Endothelial cell of umbilical vein (primary cell): Measurements from ENCODE around the gene MSANTD3. TPM values are rescaled to one million over a fixed set of nuclear protein-coding genes. Genes with fewer than 3 reads are reported as not detected.

Source experiments
- BruUV-seq: library from RNA; stranded (reverse); fragments of 400-500 nt; replicated peaks from 2 replicates; lab custom pipeline; 2021; lab: Mats Ljungman, UMichigan
- CTCF ChIA-PET: fragments of 300-600, 350-600 bp; sonication (Branson Sonifier 250); formaldehyde crosslinking; loops from one replicate; lab custom pipeline; 2021; ENCODE audit warnings: antibody characterized with exemption, inconsistent platforms; lab: Charles Lee
- POLR2A ChIA-PET: fragments of 300-600, 350-600 bp; sonication (Branson Sonifier 250); formaldehyde crosslinking; loops from one replicate; lab custom pipeline; 2021; ENCODE audit warnings: antibody characterized with exemption, inconsistent platforms; lab: Charles Lee
- DNase-seq: peaks from one replicate; pipeline ENCODE4 v3.0.0-alpha.2; 2011; ENCODE audit warnings: low read depth, low spot score
- FAIRE-seq: peaks from 2 replicates; lab custom pipeline; 2011; peaks lifted over from hg19 to GRCh38; lab: Jason Lieb, UNC
- H2AFZ ChIP-seq: 2 replicates; pipeline ENCODE4 v1.6.0; 2012; ENCODE audit warnings: low read depth, low read length, control low read depth, inconsistent platforms
- H3K27ac ChIP-seq: 2 replicates; pipeline ENCODE4 v1.5.1; 2011; ENCODE audit warnings: low read depth, mild to moderate bottlenecking, control low read depth, low read length, moderate library complexity; ENCODE audit not compliant: insufficient read depth
- H3K27me3 ChIP-seq, 2 experiments: 2 replicates each; pipeline versions ENCODE4 v1.6.0 to v1.6.1; 2011; ENCODE audit warnings: low read length in 2 of 2, mixed read lengths in 1 of 2; ENCODE audit not compliant: control insufficient read depth in 2 of 2, insufficient read depth in 2 of 2
- H3K36me3 ChIP-seq, 2 experiments: 2 replicates in 1 of 2; 3 replicates in 1 of 2; pipeline ENCODE4 v1.5.1; 2011; ENCODE audit warnings: low read length in 2 of 2, mild to moderate bottlenecking in 1 of 2, moderate library complexity in 1 of 2; ENCODE audit not compliant: control insufficient read depth in 2 of 2, insufficient read depth in 2 of 2; ENCODE audit errors: extremely low read depth in 1 of 2
- H3K4me1 ChIP-seq: 3 replicates; pipeline ENCODE4 v1.5.1; 2011; ENCODE audit warnings: mild to moderate bottlenecking, low read length; ENCODE audit not compliant: control insufficient read depth, insufficient read depth; ENCODE audit errors: extremely low read depth
- H3K4me2 ChIP-seq: 2 replicates; pipeline ENCODE4 v1.6.1; 2011; ENCODE audit warnings: low read length, control low read depth, mixed read lengths; ENCODE audit not compliant: insufficient read depth
- H3K4me3 ChIP-seq, 3 experiments: fragments of 200-600 bp in 1 of 3; sonication (generic), shearing (Covaris generic) in 1 of 3; replicated peaks in 1 of 3; 2 replicates each; pipeline ENCODE4 v1.5.1; 2011 to 2016; ENCODE audit warnings: control low read depth in 3 of 3, low read length in 3 of 3, mild to moderate bottlenecking in 2 of 3, inconsistent platforms in 1 of 3, low read depth in 1 of 3, moderate library complexity in 1 of 3; ENCODE audit not compliant: insufficient read depth in 1 of 3
- H3K79me2 ChIP-seq: 2 replicates; pipeline ENCODE4 v1.6.0; 2012; ENCODE audit warnings: low read length, inconsistent platforms; ENCODE audit not compliant: control insufficient read depth, insufficient read depth
- H3K9ac ChIP-seq: replicated peaks from 2 replicates; pipeline ENCODE3; 2011; ENCODE audit warnings: low read length, control low read depth; ENCODE audit not compliant: insufficient read depth; ENCODE audit errors: extremely low read depth
- H3K9me1 ChIP-seq: replicated peaks from 3 replicates; pipeline ENCODE4 v1.6.0; 2011; ENCODE audit warnings: mild to moderate bottlenecking, low read length; ENCODE audit not compliant: control insufficient read depth, insufficient read depth; ENCODE audit errors: extremely low read depth
- H3K9me3 ChIP-seq: replicated peaks from 2 replicates; pipeline ENCODE4 v1.5.1; 2012; ENCODE audit warnings: low read length, inconsistent platforms; ENCODE audit not compliant: control insufficient read depth, insufficient read depth
- H4K20me1 ChIP-seq: replicated peaks from 2 replicates; pipeline ENCODE3; 2011; ENCODE audit warnings: mild to moderate bottlenecking, low read length; ENCODE audit not compliant: control insufficient read depth, insufficient read depth; ENCODE audit errors: extremely low read depth
- EZH2 ChIP-seq: IDR thresholded peaks from 2 replicates; pipeline ENCODE4 v1.6.1; 2012; ENCODE audit warnings: borderline replicate concordance, low read depth, mild to moderate bottlenecking, moderate library complexity, low read length, inconsistent platforms; ENCODE audit not compliant: severe bottlenecking
- FOS ChIP-seq: IDR thresholded peaks from 2 replicates; pipeline ENCODE4 v1.6.1; 2011; ENCODE audit warnings: mild to moderate bottlenecking, low read length, moderate library complexity, borderline replicate concordance; ENCODE audit not compliant: insufficient read depth
- GATA2 ChIP-seq: IDR thresholded peaks from 2 replicates; pipeline ENCODE4 v1.7.0; 2011; ENCODE audit warnings: low read depth, mild to moderate bottlenecking, moderate library complexity, mixed read lengths, low read length; ENCODE audit not compliant: insufficient read length, insufficient read depth
- JUN ChIP-seq: IDR thresholded peaks from 2 replicates; pipeline ENCODE4 v1.6.1; 2011; ENCODE audit warnings: borderline replicate concordance, low read depth; ENCODE audit not compliant: insufficient read length, insufficient read depth
- MYC ChIP-seq: IDR thresholded peaks from one replicate; pipeline ENCODE4 v1.6.1; 2011; ENCODE audit warnings: mild to moderate bottlenecking, low read depth, low read length
- POLR2A ChIP-seq: IDR thresholded peaks from 2 replicates; pipeline ENCODE4 v1.6.1; 2012; ENCODE audit warnings: low read depth, mild to moderate bottlenecking, control low read depth, low read length
- POLR2AphosphoS5 ChIP-seq: IDR thresholded peaks from 2 replicates; pipeline ENCODE4 v1.6.1; 2012; ENCODE audit warnings: low read depth, mild to moderate bottlenecking, control low read depth, low read length, moderate library complexity; ENCODE audit not compliant: insufficient read depth
- dilution Hi-C: fragments of 300-500 bp; cut with MboI; formaldehyde crosslinking; loops from one replicate; pipeline ENCODE4 v1.15.0; 2019; ENCODE audit warnings: low sequenced_read_pairs; ENCODE audit not compliant: extremely low pct_ligation_motif_present
- intact Hi-C: fragments of 100-400 bp; cut with micrococcal nuclease; formaldehyde crosslinking; loops from one replicate; pipeline ENCODE4 v1.10.0; 2022
- polyA plus RNA-seq, 4 experiments: library from polyadenylated mRNA; depleted of rRNA in 3 of 4; stranded (reverse) in 3 of 4; unstranded in 1 of 4; fragments of >200 nt; gene quantifications; 2 replicates each; pipeline versions ENCODE4 v1.2.1 to v1.2.3, GENCODE V29; 2011 to 2012; ENCODE audit warnings: missing spikeins in 1 of 4
- total RNA-seq: library from RNA; stranded (reverse); gene quantifications from 2 replicates; pipeline ENCODE4 v1.2.3, GENCODE V29; 2021
- TF ChIP-seq, protein P1 (sequence below), 2 donors: IDR thresholded peaks; 1 replicate in 1 of 2; 2 replicates in 1 of 2; pipeline ENCODE4 v1.5.1; 2011; ENCODE audit warnings: low read length in 2 of 2, mild to moderate bottlenecking in 2 of 2, moderate library complexity in 2 of 2, control low read depth in 1 of 2, inconsistent platforms in 1 of 2, low read depth in 1 of 2; ENCODE audit not compliant: insufficient read depth in 1 of 2; ENCODE audit errors: extremely low read depth in 1 of 2
- TF ChIP-seq, protein P2 (sequence below): IDR thresholded peaks from 2 replicates; pipeline ENCODE4 v1.6.1; 2011; ENCODE audit not compliant: insufficient read depth, insufficient read length

The MSANTD3 gene
- total and polyA plus RNA-seq, 2 donors (not counting 3 experiments of a cell fraction or from before 2014, with no cell fraction given), result 31.3 to 88.5 TPM

DNA sequence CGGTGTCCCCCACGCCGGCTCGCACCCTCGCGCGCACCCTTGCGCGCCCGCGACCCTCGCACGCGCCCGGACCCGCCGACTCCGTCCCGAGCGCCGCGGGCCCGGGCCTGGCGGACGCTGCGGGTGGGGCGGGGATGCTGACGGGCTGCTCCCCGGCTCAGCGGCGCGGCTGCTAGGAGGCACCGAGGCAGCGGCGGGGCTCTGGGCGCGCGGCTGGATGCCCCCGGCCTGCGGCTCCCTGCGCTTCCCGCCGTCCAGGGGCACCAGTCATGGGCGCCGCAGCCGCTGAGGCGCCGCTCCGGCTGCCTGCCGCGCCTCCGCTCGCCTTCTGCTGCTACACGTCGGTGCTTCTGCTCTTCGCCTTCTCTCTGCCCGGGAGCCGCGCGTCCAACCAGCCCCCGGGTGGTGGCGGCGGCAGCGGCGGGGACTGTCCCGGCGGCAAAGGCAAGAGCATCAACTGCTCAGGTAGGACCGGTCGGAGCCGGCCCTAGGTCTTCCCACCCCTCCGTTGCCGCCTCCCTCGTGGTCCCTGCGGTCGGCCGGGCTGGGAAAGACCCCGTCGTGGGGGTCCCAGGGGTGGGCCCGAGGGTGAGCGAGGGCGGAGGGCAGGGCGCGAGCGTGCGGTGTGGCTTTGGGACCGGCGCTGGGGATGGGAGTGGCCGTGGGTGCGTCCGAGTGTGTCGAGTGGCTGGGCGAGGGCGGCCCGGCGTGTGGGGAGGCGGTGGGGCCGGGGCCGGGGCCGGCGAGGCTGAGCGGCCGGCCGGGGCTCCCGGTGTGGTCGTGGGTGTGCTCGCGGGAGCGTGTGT lies 46.5 kb downstream of the MSANTD3 start:
- H2AFZ ChIP-seq, result peak overlapping the region; percentile 97
- H3K4me1 ChIP-seq, result peaks cover 3% of the 10 kb centered on the region
- H3K27me3 ChIP-seq, result no peaks in the 10 kb centered on the region
- FAIRE-seq (no peak), DNase-seq (peak; percentile 48)
- dilution Hi-C loops (no loop called here), intact Hi-C loops (loop anchor here (1.0 to 10.0 kb wide), 2 partner anchors 122 to 449 kb away; no protein-coding TSS in a partner anchor)
- peak overlapping the region; percentile 52 for H3K4me2 ChIP-seq
- no TSS peak for BruUV-seq
- no peaks in the 10 kb centered on the region for H3K36me3 ChIP-seq
- H3K9ac ChIP-seq, result peak overlapping the region; percentile 54
- no peaks in the 10 kb centered on the region for H4K20me1 ChIP-seq
- H3K9me3 ChIP-seq, result no peaks in the 10 kb centered on the region
- no peak overlapping the region for H3K27ac ChIP-seq
- POLR2A ChIA-PET, result no interaction called here
- H3K79me2 ChIP-seq, result no peaks in the 10 kb centered on the region
- no peaks in the 10 kb centered on the region for H3K9me1 ChIP-seq
- H3K4me3 ChIP-seq, result peak overlapping the region; percentile 49 to 85 (median 51)
- CTCF ChIA-PET, result interaction anchor here (0.6 to 1.2 kb wide), 12 partner anchors 22 to 149 kb away, joined by 3 to 4 read pairs (median 3); partner anchors contain the start of gene TEX10
- TF ChIP-seq, protein P1, sequence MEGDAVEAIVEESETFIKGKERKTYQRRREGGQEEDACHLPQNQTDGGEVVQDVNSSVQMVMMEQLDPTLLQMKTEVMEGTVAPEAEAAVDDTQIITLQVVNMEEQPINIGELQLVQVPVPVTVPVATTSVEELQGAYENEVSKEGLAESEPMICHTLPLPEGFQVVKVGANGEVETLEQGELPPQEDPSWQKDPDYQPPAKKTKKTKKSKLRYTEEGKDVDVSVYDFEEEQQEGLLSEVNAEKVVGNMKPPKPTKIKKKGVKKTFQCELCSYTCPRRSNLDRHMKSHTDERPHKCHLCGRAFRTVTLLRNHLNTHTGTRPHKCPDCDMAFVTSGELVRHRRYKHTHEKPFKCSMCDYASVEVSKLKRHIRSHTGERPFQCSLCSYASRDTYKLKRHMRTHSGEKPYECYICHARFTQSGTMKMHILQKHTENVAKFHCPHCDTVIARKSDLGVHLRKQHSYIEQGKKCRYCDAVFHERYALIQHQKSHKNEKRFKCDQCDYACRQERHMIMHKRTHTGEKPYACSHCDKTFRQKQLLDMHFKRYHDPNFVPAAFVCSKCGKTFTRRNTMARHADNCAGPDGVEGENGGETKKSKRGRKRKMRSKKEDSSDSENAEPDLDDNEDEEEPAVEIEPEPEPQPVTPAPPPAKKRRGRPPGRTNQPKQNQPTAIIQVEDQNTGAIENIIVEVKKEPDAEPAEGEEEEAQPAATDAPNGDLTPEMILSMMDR (IDR thresholded peaks at IDR 0.05; ENCODE audit: extremely low read depth in 1 of 2, insufficient read depth in 1 of 2, low read depth in 1 of 2, low read length in 2 of 2), result no peak
- TF ChIP-seq, protein P2, sequence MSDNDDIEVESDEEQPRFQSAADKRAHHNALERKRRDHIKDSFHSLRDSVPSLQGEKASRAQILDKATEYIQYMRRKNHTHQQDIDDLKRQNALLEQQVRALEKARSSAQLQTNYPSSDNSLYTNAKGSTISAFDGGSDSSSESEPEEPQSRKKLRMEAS, result no peak
- TF ChIP-seq EZH2, result no peak
- no peak for TF ChIP-seq POLR2AphosphoS5
- no peak for TF ChIP-seq FOS
- no peak for TF ChIP-seq MYC
- TF ChIP-seq JUN, result no peak
- no peak for TF ChIP-seq POLR2A
- TF ChIP-seq GATA2, result no peak
